Stimulated activated CD4-positive, alpha-beta T cell treated with anti-CD3 and anti-CD28 coated beads, TNF-alpha, amount 100 ng/mL, for 4 hours (primary cell): ENCODE measurements around the gene TUBA1C.
A peak's percentile ranks its signal among the peaks of the same experiment; 100 is the strongest.
"Not testable (repeated sequence)": the region's sequence is repeated elsewhere in the genome, so short reads cannot be mapped to it uniquely, and the experiment has no call there.

ENCODE experiments used
- DNase-seq, 3 experiments: peaks; one replicate each; pipeline ENCODE4 v3.0.0-alpha.2; 2020; ENCODE audit warnings: low read depth in 3 of 3

Gene TUBA1C

DNA sequence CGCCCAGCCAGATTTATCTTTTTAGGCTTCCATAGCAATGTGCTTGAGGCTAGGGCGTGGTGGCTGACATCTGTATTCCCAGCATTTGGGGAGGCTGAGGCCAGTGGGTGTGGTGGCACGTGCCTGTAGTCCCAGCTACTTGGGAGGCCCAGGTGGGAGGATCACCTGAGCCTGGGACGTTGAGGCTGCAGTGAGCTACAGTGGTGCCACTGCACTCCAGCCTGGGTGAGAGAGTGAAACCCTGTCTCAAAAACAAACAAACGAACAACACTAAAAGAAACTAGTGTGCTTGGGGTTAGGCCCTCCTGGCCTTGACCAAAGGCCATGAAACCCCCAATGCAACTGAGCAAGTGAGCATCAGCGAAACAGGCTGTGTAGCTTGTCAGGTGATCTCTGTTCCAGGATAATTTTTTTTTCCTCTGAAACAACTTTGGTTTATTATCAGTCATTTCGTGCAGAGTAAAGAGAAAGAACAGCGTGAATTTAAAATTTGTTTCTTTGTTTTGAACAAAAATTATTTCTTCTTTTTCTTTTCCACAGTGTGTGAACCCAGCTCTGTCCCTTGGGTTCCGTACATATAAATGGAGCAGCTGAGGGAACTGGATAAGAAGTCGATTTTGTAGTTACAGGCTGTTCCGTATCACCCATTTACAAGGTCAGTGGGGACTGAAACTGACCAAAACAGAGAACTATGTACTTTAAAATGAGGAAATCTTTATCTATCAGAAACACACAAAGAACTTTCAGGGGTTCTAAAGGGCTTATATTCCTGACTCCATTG lies 8.8 kb upstream of the TUBA1C start:
- no peak for DNase-seq

DNA sequence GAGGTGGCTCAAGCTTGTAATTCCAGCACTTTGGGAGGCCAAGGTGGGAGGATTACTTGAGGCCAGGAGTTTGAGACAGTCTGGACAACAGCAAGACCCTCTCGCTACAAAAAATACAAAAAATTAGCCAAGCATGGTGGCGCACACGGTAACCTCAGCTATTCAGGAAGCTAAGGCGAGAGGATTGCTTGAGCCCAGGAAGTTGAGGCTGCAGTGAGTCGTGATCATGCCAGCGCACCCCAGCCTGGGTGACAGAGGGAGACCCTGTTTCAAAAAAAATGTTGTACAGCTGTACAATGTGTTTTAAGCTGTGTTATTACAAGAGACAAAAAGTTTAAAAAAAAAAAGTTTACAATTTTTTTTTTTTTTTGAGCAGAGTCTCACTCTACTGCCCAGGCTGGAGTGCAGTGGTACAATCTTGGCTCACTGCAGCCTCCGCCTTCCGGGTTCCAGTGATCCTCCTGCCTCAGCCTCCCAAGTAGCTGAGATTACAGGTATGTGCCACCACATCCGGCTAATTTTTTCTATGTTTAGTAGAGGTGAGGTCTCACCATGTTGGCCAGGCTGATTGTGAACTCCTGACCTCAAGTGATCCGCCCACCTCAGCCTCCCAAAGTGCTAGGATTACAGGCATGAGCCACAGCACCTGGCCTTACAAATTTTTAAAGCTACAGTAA lies 7.2 kb upstream of the TUBA1C start:
- not testable (repeated sequence) for DNase-seq

DNA sequence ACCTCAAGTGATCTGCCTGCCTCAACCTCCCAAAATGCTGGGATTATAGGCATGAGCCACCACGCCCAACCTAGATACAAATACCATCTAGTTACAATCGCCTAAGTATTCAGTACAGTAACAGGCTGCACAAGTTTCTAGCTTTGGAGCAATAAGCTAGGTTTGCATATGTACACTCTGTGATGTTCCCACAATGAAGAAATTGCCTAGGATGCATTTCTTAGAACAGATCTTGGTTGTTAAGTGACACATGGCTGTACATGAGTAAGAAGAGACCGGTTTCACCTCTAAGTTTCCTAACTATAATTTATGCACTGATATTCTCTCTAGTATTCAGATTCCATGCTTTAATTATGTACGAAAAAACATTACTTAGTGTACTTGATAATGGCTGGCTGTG lies 5.4 kb upstream of the TUBA1C start:
- DNase-seq: no peak

DNA sequence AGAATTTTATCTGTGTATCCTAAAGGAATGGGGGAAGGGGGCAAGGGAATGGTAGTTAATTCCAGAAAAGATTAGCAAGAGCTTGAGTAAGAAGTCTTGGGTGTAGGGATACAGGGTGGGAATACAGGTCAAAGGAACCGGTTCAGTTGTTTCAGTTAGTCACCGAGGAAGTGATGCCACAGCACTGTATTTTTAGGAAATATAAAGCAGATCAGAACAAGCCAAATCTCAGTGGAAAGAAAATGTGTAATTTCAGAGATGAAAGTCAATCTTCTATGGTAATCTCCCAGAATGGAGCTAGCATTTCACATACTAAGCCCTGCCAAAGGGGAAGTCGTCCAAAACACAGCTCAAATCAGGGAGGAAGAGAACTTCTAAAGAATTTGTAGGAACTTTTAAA lies 4.7 kb upstream of the TUBA1C start:
- DNase-seq: no peak

DNA sequence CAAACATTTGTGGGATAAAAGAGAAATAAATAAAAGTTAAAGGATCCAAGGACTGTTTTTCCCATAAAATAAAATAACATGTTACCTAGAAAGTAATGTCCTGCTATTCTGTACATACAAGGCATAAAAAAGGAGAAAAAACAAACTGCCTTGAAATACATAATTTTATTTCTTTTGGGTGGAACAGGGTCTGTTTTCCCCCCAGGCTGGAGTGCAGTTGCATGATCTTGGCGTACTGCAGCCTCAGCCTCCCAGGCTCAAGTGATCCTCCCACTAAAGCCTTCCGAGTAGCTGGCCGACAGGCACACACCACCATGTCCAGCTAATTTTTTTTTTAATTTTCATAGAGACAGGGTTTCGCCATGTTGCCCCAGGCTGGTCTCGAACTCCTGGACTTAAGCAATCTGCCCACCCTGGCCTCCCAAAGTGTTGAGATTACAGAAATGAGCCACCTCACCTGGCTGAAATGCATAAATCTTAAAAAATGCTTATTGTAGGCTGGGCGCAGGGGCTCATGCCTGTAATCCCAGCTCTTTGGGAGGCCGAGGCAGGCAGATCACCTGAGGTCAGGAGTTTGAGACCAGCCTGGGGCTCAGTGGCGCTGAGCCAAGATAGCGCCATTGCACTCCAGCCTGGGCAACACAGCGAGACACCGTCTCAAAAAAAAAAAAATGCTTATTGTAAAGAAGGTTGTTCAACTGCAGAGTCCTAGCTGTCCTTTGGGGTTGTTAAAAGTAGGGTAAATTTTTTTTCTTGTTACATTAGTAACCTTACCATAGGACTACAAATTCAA lies 4.1 kb upstream of the TUBA1C start:
- DNase-seq: no peak

DNA sequence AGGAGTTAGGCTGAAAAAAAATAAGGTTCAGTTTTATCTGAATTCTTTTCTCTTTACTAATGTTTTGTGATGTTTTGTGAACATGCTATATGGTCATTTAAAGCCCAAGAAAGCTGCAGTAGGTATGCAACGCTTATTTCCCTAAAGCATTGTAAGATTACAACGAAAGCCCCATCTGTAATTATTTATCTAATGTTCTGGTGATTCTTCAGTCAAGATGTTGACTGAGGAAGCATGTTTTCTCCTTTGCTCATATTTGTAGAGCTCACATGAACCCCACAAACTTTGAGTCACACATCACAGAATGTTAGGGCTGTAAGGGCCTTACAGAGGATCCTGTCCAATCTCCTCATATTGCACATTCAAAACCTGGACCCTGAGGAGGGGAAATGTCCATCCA lies 3.2 kb upstream of the TUBA1C start:
- DNase-seq: no peak

DNA sequence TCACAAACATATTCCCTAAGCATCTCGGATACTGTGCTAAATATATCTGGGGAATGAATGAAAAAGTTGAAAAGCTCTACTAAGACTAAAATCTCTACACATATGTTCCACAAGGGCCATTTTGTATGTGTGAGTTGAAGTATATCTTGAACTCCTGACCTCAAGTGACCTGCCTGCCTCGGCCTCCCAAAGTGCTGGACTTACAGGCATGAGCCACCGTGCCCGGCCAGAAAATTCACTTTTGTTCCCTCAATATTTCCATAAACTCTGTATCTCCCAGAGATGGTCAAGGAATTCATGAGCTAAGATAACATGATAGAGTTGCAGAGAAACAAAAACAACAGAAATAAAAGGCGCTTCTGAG lies 1.5 kb upstream of the TUBA1C start:
- DNase-seq: no peak

DNA sequence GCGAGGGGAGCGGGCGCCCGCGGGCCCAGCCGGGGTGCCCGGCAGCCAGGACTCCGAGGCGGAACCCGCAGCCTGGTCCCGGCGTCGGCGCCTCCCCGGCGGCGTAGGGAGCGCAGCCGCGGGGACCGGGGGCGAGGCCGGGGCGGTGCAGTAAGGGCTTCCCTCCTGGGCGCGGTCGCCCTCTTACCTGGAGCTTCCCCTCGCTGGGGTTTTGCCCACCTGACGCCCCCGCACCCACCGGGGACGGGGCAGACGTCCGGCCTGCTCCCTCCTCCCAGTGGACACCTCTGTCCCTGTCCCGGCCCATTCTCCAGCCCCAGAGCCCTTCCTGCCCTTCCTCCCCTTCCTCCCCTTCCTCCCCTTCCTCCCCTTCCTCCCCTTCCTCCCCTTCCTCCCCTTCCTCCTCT lies 413 bp upstream of the TUBA1C start:
- DNase-seq: peak in 2 of 3 experiments; percentile 30 to 41

DNA sequence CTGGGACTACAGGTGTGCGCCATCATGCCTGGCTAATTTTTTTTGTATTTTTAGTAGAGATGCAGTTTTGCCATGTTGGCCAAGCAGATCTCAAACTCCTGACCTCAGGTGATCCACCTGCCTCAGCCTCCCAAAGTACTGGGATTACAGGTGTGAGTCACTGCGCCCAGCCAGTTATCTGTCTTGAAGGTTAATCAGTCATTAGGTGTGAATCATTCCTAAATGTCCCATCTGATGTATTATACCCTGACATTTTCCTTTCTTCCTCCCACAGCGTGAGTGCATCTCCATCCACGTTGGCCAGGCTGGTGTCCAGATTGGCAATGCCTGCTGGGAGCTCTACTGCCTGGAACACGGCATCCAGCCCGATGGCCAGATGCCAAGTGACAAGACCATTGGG lies 4.3 kb downstream of the TUBA1C start:
- DNase-seq: not testable (repeated sequence)

DNA sequence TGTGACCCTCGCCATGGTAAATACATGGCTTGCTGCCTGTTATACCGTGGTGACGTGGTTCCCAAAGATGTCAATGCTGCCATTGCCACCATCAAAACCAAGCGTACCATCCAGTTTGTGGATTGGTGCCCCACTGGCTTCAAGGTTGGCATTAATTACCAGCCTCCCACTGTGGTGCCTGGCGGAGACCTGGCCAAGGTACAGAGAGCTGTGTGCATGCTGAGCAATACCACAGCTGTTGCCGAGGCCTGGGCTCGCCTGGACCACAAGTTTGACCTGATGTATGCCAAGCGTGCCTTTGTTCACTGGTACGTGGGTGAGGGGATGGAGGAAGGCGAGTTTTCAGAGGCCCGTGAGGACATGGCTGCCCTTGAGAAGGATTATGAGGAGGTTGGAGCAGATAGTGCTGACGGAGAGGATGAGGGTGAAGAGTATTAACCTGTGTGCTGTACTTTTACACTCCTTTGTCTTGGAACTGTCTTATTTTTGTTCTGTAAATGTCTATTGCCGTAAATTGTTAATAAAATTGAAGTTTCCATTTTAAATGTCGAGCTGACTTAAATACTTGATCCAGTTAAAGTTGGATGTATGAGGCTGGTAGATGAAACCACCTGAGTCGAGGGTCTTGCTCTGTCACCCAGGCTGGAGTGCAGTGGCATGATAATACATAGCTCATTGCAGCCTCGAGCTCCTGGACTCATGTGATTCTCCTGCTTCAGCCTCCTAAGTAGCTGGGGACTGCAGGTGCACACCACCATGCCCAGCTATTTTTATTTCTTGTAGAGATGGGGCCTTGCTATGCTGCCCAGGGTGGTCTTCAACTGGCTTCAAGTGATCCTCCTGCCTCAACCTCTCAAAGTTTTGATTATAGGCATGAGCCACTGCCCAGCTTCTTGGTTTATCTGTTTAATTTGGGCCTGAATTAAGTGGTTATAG lies 8.2 kb downstream of the TUBA1C start:
- no peak for DNase-seq

DNA sequence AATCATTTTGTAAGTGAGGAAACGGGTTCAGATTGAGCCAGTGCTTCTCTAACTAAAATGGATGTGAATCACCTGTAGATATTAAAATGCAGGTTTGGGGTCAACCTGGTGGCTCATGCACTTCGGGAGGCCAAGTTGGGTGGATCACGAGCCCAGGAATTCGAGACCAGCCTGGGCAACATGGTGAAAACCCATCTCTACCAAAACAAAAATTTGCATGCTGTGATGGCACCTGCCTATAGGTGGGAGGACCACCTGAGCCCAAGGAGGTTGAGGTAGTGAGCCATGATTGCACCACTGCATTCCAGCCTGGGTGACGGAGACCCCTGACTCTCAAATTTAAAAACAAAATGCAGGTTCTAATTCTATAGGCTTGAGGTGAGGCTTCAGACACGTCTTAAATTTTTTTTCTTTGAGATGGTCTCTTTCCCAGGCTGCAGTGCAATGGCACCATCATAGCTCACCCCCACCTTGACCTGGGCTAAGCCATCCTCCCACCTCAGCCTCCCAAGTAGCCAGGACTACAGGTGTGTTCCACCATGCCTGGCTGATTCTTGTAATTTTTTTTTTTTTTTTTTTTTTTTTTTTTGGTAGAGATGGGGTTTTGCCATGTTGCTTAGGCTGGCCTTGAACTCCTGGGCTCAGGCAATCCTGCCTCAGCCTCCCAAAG lies 9.0 kb downstream of the TUBA1C start:
- no peak for DNase-seq

DNA sequence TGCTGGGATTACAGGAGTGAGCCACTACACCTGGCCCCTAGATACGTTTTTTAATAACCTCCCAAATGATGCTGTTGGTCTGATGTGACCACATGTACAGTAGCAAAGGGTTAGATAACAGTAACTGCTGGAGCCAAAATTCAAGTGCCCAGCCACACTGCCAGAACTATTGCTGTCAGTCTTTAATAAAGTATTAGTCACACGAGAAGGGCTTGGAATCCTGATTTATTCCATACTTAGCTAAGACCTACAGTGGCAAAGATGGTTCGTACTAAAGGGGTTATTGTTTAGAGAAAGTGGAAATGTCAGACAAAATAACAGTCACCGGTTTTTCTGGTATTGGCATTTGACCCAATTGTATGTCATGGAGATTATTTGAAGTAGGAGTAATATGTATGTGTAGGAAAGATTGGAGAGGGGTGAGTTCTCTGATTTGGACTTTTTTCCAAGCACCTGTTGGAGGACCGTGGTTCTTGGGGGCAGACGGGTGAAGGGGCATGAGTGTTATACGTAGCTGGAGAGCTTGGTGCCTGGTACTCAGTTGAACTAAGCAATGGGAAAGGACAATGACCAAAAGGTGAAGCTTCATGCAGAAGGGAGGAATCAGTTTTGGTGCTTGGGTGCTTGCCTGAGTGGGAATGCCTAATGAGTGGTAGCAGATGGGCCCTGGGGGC lies 9.7 kb downstream of the TUBA1C start:
- no peak for DNase-seq

DNA sequence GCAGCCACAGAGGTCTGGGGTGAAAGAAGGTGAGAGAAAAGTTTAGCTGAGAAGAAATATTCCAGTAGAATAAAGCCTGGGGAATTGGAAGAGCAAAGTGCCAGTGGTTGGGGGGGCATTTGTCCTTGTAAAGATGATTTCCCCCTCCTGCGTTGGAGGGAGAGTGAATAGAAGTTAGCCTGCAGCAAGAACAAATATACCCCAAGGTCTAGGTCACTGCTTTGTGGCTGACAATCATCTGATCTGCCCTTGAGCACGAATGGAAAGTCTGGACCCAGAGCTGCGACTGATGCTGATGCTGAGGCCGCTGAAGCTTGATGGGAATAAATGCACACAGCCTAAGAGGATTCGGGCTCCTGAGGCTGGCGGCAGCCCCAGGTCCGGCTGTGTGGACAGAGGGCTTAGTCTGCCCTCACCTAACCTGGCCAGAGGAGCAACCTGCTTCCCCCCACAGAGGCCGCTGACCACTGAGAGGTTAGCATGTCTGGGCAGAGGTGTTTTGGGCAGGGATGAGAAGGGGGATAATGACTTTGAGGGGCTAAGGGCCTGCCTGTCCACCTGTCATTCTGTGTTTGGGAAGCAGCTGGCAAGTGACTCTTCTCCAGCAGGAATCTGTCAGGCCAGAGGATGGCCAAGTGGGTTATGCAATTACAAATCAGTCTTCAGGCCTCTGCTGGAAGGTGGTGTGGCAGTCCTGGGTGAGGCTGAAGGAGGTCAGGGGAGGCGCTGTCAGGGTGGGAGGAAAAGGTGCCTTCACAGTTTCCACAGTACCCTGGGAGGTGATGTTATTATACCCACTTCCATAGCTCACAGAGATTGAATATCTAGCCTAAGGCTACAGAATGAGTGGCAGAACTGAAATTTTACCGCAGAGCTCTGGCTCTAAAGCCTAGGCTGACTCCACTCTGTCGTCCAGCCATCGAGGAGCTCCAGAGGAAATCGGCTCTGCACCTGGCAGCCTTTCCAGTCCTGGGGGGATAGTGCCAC lies 11.7 kb downstream of the TUBA1C start:
- DNase-seq: no peak

DNA sequence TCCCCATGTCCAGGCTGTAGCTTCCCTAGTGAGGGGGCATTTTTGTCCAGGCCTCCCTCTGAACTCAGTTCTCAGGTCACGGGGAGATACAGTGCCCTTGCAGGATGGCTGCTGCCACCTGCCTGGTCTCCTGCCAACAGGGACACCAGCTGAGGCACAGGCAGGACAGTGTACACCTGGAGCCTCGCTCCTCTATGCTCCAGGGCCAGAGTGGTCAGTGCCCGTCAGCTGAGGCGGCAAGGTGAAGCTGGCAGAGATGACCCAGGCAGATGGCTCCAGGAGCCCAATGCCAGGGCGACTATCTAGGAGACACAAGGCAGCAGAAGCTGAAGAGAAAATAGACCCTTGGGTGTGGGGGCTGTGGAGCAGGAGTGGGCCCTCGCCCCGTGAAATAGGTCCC lies 12.6 kb downstream of the TUBA1C start:
- DNase-seq: no peak

DNA sequence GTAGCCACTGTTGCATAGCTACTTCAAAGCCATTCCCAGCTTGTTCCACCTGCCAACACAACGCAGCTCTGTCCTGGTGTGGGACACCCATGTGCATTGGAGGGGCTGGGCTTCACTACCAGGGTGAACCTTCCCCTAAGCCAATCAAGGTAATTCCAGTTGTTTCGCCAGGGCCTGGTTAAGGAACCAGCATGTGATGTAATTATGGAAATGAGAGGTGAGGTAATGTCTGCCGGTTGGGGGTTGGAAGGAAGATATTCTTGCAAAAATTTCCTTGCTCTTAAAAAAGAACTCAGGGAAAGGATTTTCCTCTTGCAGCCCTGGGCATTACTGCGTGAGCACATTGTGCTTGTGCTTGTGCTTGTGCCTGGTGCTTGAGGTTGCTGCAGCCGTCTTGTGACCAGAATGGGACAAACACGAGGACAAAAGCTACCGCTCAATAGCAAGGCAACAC lies 14.9 kb downstream of the TUBA1C start:
- DNase-seq: no peak

DNA sequence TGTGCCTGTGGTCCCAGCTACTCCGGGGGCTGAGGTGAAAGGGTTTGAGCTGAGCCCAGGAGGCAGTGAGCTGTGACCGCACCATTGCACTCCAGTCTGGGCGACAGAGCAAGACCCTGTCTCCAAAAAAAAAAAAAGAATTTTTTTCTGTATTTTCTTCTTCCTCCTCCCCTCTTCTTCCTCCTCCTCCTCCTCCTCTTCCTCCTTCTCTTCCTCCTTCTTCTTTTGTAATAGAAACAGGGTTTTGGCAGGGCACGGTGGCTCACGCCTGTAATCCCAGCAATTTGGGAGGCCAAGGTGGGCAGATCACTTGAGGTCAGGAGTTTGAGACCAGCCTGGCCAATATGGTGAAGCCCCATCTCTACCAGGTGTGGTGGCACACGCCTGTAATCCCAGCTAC lies 15.7 kb downstream of the TUBA1C start:
- not testable (repeated sequence) for DNase-seq

DNA sequence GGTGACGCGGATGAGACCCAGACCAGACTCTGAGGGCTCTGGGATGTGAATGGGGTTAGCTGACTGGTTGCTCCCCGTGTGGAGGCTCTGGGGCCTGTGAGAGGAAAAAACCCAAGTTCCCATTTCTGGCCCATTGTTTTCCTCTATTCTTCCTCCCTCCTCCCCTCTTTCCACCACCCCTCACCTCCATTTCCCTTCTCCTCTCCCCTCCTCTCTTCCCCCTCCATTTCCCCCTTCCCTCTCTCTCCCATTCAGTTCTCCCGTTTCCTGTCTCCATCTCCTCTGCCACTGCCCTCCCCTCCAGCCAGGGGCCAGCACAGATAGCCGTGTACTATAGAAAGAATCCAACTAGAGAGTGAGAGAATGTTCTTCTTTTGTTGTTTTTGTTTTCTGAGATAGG lies 17.4 kb downstream of the TUBA1C start:
- no peak for DNase-seq

DNA sequence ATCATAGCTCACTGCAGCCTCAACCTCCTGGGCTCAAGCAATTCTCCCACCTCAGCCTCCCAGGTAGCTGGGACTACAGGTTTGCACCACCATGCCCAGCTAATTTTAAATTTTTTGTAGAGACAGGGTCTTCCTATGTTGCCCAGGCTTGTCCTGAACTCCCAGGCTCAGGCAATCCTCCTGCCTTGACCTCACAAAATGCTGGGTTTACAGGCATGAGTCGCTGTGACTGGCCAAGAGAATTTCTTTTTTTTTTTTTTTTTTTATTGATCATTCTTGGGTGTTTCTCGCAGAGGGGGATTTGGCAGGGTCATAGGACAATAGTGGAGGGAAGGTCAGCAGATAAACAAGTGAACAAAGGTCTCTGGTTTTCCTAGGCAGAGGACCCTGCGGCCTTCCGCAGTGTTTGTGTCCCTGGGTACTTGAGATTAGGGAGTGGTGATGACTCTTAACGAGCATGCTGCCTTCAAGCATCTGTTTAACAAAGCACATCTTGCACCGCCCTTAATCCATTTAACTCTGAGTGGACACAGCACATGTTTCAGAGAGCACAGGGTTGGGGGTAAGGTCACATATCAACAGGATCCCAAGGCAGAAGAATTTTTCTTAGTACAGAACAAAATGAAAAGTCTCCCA lies 18.0 kb downstream of the TUBA1C start:
- DNase-seq: not testable (repeated sequence)
